ENCODE results near the gene LHFPL5. TPM values are rescaled to one million over a fixed set of nuclear protein-coding genes. Genes with fewer than 3 reads are reported as not detected.
A peak's percentile ranks its signal among the peaks of the same experiment; 100 is the strongest.

LHFPL5 gene
- total RNA-seq, 2 experiments from 2014 or later, result not detected

DNA sequence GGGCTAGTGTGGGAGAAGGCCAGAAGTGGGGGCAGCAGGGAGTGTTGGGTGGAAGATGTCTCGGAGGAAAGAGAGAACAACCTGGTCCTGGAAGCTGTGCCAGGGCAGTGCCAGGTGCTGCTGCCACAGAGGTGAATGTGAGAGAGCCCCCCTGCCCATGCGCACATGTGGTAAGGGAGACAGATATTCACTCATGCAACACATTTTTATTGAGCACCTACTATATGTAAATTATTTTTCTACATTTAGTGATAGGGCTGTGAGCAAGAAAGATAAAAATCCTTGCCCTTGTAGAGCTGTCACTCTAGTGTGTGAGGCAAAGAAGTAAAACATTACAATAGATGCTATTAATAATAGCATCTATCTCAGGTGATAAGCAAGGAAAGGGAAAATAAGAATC lies 23.9 kb upstream of the LHFPL5 start:
- ChIA-PET CTCF (interaction anchor here (0.9 to 1.1 kb wide), 2 partner anchors 12 to 115 kb away, joined by 4 read pairs; no protein-coding TSS in a partner anchor), POLR2A (no interaction called here)
- Mint-ChIP-seq H3K36me3 (ENCODE audit: low read depth) (no peaks in the 10 kb centered on the region), H3K27me3 (peaks cover 24% of the 10 kb centered on the region), H3K4me1 (peaks cover 5% of the 10 kb centered on the region), H3K9me3 (no peaks in the 10 kb centered on the region), H3K27ac (no peak overlapping the region), H3K4me3 (no peak overlapping the region)
- DNase-seq, result no peak

GRCh38 chr6:35782424-35782823 lies 22.7 kb upstream of the LHFPL5 start:
- H3K9me3 Mint-ChIP-seq, result no peaks in the 10 kb centered on the region
- H3K27ac Mint-ChIP-seq, result no peak overlapping the region
- POLR2A ChIA-PET, result no interaction called here
- no peak for DNase-seq
- no peaks in the 10 kb centered on the region for H3K36me3 Mint-ChIP-seq (ENCODE audit: low read depth)
- peaks cover 2% of the 10 kb centered on the region for H3K4me1 Mint-ChIP-seq
- CTCF ChIA-PET, result interaction anchor here (1.1 to 1.2 kb wide), 2 partner anchors 12 to 116 kb away, joined by 4 read pairs; no protein-coding TSS in a partner anchor
- H3K4me3 Mint-ChIP-seq, result no peak overlapping the region
- H3K27me3 Mint-ChIP-seq, result peaks cover 28% of the 10 kb centered on the region

DNA sequence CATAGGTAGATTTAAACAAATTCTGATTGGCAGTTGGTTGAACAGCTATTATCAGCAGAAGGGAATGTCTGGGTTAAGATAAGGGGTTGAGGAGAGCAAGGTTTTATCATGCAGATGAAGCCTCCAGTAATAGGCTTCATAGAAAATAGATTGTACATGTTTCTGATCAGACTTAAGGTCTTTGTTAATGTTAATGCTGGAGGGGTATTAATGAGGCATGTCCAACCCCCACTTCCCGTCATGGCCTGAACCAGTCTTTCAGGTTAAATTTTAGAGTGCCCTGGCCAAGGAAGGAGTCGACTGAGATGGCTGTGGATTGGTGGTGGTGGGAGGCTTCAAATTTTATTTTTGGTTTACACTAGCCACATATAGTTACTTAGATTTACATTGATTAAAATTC lies 21.0 kb upstream of the LHFPL5 start:
- Mint-ChIP-seq H3K9me3 (no peaks in the 10 kb centered on the region), H3K4me3 (no peak overlapping the region), H3K4me1 (no peaks in the 10 kb centered on the region), H3K27ac (no peak overlapping the region), H3K36me3 (ENCODE audit: low read depth) (no peaks in the 10 kb centered on the region), H3K27me3 (peaks cover 35% of the 10 kb centered on the region)
- POLR2A ChIA-PET, result no interaction called here
- CTCF ChIA-PET, result no interaction called here
- DNase-seq, result no peak

- CTCF ChIA-PET, result interaction anchor here (0.8 kb wide), 1 partner anchor 12 kb away, joined by 3 read pairs; no protein-coding TSS in a partner anchor
- H3K27me3 Mint-ChIP-seq, result peaks cover 45% of the 10 kb centered on the region
These were observed 18.9 kb upstream of the LHFPL5 start for GRCh38 chr6:35786272-35786671.

GRCh38 chr6:35786810-35787209 lies 18.3 kb upstream of the LHFPL5 start:
- no peaks in the 10 kb centered on the region for H3K9me3 Mint-ChIP-seq
- no peaks in the 10 kb centered on the region for H3K4me1 Mint-ChIP-seq
- H3K27me3 Mint-ChIP-seq, result peaks cover 45% of the 10 kb centered on the region
- CTCF ChIA-PET, result interaction anchor here (0.6 to 1.8 kb wide), 3 partner anchors 10 to 94 kb away, joined by 3 to 6 read pairs (median 4); partner anchors contain the start of gene CLPS
- H3K36me3 Mint-ChIP-seq (ENCODE audit: low read depth), result no peaks in the 10 kb centered on the region
- POLR2A ChIA-PET, result no interaction called here
- no peak overlapping the region for H3K4me3 Mint-ChIP-seq
- H3K27ac Mint-ChIP-seq, result no peak overlapping the region
- no peak for DNase-seq

More at GRCh38 chr6:35786272-35786671, 18.9 kb upstream of the LHFPL5 start:
- POLR2A ChIA-PET, result no interaction called here
- H3K9me3 Mint-ChIP-seq, result no peaks in the 10 kb centered on the region
- no peaks in the 10 kb centered on the region for H3K36me3 Mint-ChIP-seq (ENCODE audit: low read depth)
- H3K4me3 Mint-ChIP-seq, result no peak overlapping the region
- no peak for DNase-seq
- no peak overlapping the region for H3K27ac Mint-ChIP-seq
- no peaks in the 10 kb centered on the region for H3K4me1 Mint-ChIP-seq

DNA sequence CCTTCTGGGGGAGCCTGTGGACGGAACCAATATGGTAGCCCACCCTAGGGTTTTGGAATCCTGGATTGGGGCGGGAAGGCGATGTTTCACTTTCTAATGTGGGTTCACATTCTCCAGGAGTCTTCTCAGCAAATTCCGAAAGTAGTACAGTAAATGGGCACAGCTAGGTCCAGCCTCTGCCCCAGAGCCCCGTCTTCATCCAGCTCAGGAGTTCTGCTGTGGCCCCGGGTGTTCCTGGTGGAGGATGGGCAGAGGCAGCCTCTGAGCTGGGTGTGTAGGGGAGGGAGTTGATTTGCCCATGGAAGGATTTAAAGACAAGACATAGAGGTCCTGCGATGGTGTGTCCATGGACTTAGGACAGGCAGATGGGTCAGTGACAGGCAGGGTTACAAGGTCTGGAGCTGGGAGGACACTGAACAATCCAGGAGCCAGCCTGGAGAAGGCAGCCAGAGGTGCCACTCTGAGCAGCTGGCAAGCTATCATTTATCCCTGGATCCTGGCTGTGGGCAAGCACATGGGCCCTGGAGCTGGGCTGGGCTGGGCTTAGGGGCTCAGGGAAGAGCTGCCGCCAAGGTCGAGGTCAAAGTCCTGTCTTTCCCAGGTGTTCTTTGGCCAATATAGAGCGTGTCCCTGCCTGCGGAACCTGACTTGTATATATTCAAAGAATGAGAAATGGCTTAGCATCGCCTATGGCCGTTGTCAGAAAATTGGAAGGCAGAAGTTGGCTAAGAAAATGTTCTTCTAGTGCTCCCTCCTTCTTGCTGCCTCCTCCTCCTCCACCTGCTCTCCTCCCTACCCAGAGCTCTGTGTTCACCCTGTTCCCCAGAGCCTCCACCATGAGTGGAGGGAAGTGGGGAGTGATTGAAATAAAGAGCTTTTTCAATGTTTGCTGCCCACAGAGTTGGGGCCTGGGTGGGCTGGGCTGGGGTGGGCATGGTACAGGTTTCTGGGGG lies 17.6 kb upstream of the LHFPL5 start:
- POLR2A ChIA-PET, result no interaction called here
- Mint-ChIP-seq H3K27me3 (peaks cover 48% of the 10 kb centered on the region), H3K36me3 (ENCODE audit: low read depth) (no peaks in the 10 kb centered on the region), H3K4me1 (no peaks in the 10 kb centered on the region), H3K27ac (no peak overlapping the region), H3K9me3 (no peaks in the 10 kb centered on the region), H3K4me3 (no peak overlapping the region)
- CTCF ChIA-PET, result interaction anchor here (0.6 to 1.8 kb wide), 2 partner anchors 10 to 94 kb away, joined by 4 to 6 read pairs; partner anchors contain the start of gene CLPS
- DNase-seq, result no peak

- DNase-seq, result no peak
- Mint-ChIP-seq H3K4me3 (no peak overlapping the region), H3K36me3 (ENCODE audit: low read depth) (no peaks in the 10 kb centered on the region), H3K9me3 (no peaks in the 10 kb centered on the region), H3K27ac (no peak overlapping the region), H3K27me3 (peaks cover 51% of the 10 kb centered on the region), H3K4me1 (no peaks in the 10 kb centered on the region)
- CTCF ChIA-PET, result interaction anchor here (1.8 kb wide), 1 partner anchor 9 kb away, joined by 6 read pairs; the partner anchor contains the start of gene CLPS
- POLR2A ChIA-PET, result no interaction called here
These were observed 16.6 kb upstream of the LHFPL5 start for GRCh38 chr6:35788423-35788982.

GRCh38 chr6:35790683-35791082 lies 14.5 kb upstream of the LHFPL5 start:
- DNase-seq, result no peak
- H3K9me3 Mint-ChIP-seq, result no peaks in the 10 kb centered on the region
- no peak overlapping the region for H3K27ac Mint-ChIP-seq
- peaks cover 46% of the 10 kb centered on the region for H3K27me3 Mint-ChIP-seq
- no peaks in the 10 kb centered on the region for H3K36me3 Mint-ChIP-seq (ENCODE audit: low read depth)
- ChIA-PET POLR2A (no interaction called here), CTCF (no interaction called here)
- H3K4me1 Mint-ChIP-seq, result no peaks in the 10 kb centered on the region
- no peak overlapping the region for H3K4me3 Mint-ChIP-seq

- POLR2A ChIA-PET, result no interaction called here
These were observed 10.4 kb upstream of the LHFPL5 start for GRCh38 chr6:35794536-35795452.

GRCh38 chr6:35795453-35796071 lies 9.6 kb upstream of the LHFPL5 start:
- H3K27ac Mint-ChIP-seq, result peak overlapping the region; percentile 1
- no peaks in the 10 kb centered on the region for H3K4me1 Mint-ChIP-seq
- H3K9me3 Mint-ChIP-seq, result no peaks in the 10 kb centered on the region
- H3K27me3 Mint-ChIP-seq, result peaks cover 11% of the 10 kb centered on the region
- POLR2A ChIA-PET, result no interaction called here
- no peak for DNase-seq
- H3K4me3 Mint-ChIP-seq, result no peak overlapping the region
- no peaks in the 10 kb centered on the region for H3K36me3 Mint-ChIP-seq (ENCODE audit: low read depth)
- CTCF ChIA-PET, result no interaction called here

More at GRCh38 chr6:35794536-35795452, 10.4 kb upstream of the LHFPL5 start:
- peaks cover 12% of the 10 kb centered on the region for H3K27me3 Mint-ChIP-seq
- DNase-seq, result no peak
- H3K27ac Mint-ChIP-seq, result no peak overlapping the region
- H3K4me1 Mint-ChIP-seq, result no peaks in the 10 kb centered on the region
- no peak overlapping the region for H3K4me3 Mint-ChIP-seq
- H3K9me3 Mint-ChIP-seq, result no peaks in the 10 kb centered on the region
- no peaks in the 10 kb centered on the region for H3K36me3 Mint-ChIP-seq (ENCODE audit: low read depth)
- CTCF ChIA-PET, result interaction anchor here (0.9 to 1.0 kb wide), 3 partner anchors 12 to 41 kb away, joined by 3 to 6 read pairs (median 4); no protein-coding TSS in a partner anchor

DNA sequence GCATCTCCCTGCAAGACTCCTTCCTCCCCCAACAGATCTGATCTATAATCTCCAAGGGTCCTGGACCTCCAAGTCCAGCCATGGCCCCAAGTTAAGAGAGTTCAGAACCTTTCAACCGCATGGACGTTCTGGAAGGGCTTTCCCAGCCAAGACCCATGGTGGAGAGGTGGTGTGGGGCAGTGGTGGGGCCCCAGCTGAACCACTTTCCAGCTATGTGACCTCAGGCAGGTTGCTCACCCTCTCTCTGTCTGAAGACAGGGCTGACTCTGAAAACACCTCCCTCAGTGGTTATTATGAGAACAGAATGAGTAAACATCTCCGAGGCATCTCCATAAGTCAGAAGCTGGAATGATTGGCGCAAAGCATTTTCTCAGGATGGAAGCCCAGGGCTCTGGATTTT lies 8.9 kb upstream of the LHFPL5 start:
- no peak overlapping the region for H3K27ac Mint-ChIP-seq
- POLR2A ChIA-PET, result no interaction called here
- no peaks in the 10 kb centered on the region for H3K9me3 Mint-ChIP-seq
- CTCF ChIA-PET, result interaction anchor here (0.6 to 2.0 kb wide), 5 partner anchors 9 to 432 kb away, joined by 3 to 6 read pairs (median 4); no protein-coding TSS in a partner anchor
- no peaks in the 10 kb centered on the region for H3K4me1 Mint-ChIP-seq
- H3K27me3 Mint-ChIP-seq, result peaks cover 9% of the 10 kb centered on the region
- no peaks in the 10 kb centered on the region for H3K36me3 Mint-ChIP-seq (ENCODE audit: low read depth)
- no peak for DNase-seq
- H3K4me3 Mint-ChIP-seq, result no peak overlapping the region

All from activated CD4-positive, alpha-beta T cell treated with anti-CD3 and anti-CD28 coated beads, Interleukin-2, amount 10 ng/mL, durations not matched to agents 7 days and 5 days (primary cell).